C4-2B (cell line): ENCODE measurements around the gene SLC27A2.

Experiments used
- H3K27ac ChIP-seq: fragments of 450-650 bp; 2 replicates; pipeline ENCODE4 v1.5.1; 2017
- ZFX ChIP-seq: fragments of 450-650 bp; IDR thresholded peaks from 2 replicates; pipeline ENCODE4 v1.6.1; 2017
- TF ChIP-seq, protein P1 (sequence below): fragments of 450-650 bp; conservative IDR thresholded peaks from 2 replicates; pipeline ENCODE4 v1.5.1; 2017; ENCODE audit warnings: mild to moderate bottlenecking

Gene SLC27A2

GRCh38 chr15:50222181-50222580 lies 40.2 kb downstream of the SLC27A2 start:
- TF ChIP-seq, protein P1, sequence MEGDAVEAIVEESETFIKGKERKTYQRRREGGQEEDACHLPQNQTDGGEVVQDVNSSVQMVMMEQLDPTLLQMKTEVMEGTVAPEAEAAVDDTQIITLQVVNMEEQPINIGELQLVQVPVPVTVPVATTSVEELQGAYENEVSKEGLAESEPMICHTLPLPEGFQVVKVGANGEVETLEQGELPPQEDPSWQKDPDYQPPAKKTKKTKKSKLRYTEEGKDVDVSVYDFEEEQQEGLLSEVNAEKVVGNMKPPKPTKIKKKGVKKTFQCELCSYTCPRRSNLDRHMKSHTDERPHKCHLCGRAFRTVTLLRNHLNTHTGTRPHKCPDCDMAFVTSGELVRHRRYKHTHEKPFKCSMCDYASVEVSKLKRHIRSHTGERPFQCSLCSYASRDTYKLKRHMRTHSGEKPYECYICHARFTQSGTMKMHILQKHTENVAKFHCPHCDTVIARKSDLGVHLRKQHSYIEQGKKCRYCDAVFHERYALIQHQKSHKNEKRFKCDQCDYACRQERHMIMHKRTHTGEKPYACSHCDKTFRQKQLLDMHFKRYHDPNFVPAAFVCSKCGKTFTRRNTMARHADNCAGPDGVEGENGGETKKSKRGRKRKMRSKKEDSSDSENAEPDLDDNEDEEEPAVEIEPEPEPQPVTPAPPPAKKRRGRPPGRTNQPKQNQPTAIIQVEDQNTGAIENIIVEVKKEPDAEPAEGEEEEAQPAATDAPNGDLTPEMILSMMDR, result no peak
- no peak for TF ChIP-seq ZFX

DNA sequence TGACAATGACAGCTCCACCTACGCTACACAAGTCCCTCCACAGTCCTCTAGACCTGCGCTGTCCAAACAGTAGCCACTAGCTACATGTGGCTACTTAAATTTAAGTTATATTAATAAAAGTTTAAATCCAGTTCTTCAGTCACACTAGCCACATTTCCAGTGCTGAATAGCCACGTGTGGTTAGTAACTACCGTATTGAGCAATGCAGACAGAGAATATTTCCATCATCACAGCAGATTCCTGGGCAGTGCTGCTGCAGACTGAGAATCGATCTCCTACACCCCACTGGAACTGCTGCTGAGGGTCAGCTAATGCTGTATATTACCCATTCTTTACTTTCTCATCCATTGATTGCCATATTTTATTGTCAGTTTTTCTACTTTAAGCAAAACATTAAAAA lies 42.6 kb downstream of the SLC27A2 start:
- TF ChIP-seq ZFX, result no peak
- TF ChIP-seq, protein P1, result no peak
- H3K27ac ChIP-seq, result no peak overlapping the region

More at GRCh38 chr15:50222181-50222580, 40.2 kb downstream of the SLC27A2 start:
- no peak overlapping the region for H3K27ac ChIP-seq

DNA sequence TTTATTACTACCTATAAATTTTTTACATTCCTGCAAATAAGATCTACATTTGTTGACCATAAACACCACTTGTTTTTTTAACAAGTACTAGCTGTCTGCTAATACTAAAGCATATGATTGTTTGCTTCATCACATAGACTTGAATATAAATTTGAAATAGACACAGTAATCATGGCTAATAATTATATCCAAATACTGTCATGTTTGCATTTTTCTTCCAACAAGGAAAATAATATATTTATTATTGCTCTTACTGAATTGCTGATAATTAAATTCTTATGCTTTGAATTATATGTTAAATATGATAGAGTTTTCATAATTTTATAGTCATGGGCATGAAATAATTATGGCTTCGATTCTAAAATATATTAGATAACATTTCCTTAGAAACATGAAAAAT lies 43.1 kb downstream of the SLC27A2 start:
- TF ChIP-seq ZFX, result no peak
- TF ChIP-seq, protein P1, result no peak
- H3K27ac ChIP-seq, result no peak overlapping the region

DNA sequence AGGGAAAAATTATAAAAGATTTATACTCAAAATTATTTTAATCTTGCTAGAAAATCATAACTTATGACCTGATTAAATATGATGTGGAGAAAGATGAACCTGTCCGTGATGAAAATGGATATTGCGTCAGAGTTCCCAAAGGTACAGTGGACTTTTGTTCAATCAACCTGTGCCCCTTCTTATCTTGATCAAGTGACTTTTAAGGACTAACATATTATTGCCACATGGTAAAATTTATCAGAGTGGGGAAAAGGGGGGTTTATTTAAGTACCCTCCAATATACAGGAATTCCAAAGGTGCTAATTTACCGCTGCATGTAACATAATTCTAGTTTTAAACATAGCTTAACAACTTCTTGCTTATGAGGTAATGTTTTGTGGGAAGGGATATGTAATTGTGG lies 43.9 kb downstream of the SLC27A2 start:
- TF ChIP-seq ZFX, result no peak
- TF ChIP-seq, protein P1, result no peak
- no peak overlapping the region for H3K27ac ChIP-seq

- TF ChIP-seq ZFX, result no peak
- TF ChIP-seq, protein P1, result no peak
- no peak overlapping the region for H3K27ac ChIP-seq
Measured at GRCh38 chr15:50227076-50227475, 45.1 kb downstream of the SLC27A2 start.

- TF ChIP-seq ZFX, result no peak
- TF ChIP-seq, protein P1, result no peak
- peak overlapping the region; percentile 45; the same call in 1 of the 2 replicates for H3K27ac ChIP-seq
Measured at GRCh38 chr15:50228866-50229265, 46.9 kb downstream of the SLC27A2 start.

GRCh38 chr15:50229336-50229735 lies 47.3 kb downstream of the SLC27A2 start:
- TF ChIP-seq, protein P1, result no peak
- TF ChIP-seq ZFX, result no peak
- H3K27ac ChIP-seq, result peak overlapping the region; percentile 45; the same call in 1 of the 2 replicates
